ENCODE data around the gene ANKRD1. TPM values are rescaled to one million over a fixed set of nuclear protein-coding genes. Genes with fewer than 3 reads are reported as not detected.

Gene ANKRD1
- total RNA-seq, 1 donor from 2014 or later: 156 TPM

GRCh38 chr10:90890347-90890746 is 30.5 kb downstream of the ANKRD1 start:
- no peak for ATAC-seq
- Histone ChIP-seq H3K9me3 (no peaks in the 10 kb centered on the region), H3K36me3 (peaks cover 95% of the 10 kb centered on the region), H3K27me3 (no peaks in the 10 kb centered on the region), H3K4me1 (no peaks in the 10 kb centered on the region), H3K4me3 (no peak overlapping the region), H3K27ac (no peak overlapping the region)
- no peak for DNase-seq
- intact Hi-C loops (cut with DNase I): no loop called here
- TF ChIP-seq CTCF (IDR thresholded peaks at IDR 0.05): no peak

DNA sequence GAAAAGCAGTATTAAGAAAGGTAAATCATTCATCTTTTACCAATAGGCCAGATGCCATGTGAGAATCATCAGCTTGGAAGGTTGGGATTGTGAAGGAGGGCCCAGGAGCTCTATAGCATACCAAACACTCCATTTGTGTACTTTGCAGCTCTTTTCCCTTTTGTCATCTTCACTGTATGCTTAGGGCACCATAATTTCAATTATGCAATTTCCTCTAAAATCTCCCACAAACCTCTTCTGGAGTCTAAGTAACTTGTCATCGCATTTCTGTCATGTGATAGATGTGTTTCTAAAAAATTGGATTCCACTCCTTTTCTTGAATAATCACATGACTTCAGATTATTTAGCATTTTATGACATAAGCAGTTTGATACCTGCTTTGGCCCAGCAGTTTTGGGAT is 31.3 kb downstream of the ANKRD1 start:
- Histone ChIP-seq H3K36me3 (peaks cover 90% of the 10 kb centered on the region), H3K9me3 (no peaks in the 10 kb centered on the region), H3K27me3 (no peaks in the 10 kb centered on the region), H3K4me1 (no peaks in the 10 kb centered on the region), H3K4me3 (no peak overlapping the region), H3K27ac (no peak overlapping the region)
- TF ChIP-seq CTCF (IDR thresholded peaks at IDR 0.05): no peak
- intact Hi-C loops (cut with DNase I): no loop called here
- DNase-seq (no peak), ATAC-seq (no peak)

GRCh38 chr10:90888387-90888786 is 32.5 kb downstream of the ANKRD1 start:
- no peak for TF ChIP-seq CTCF (IDR thresholded peaks at IDR 0.05)
- Histone ChIP-seq H3K27ac (no peak overlapping the region), H3K4me1 (no peaks in the 10 kb centered on the region), H3K27me3 (no peaks in the 10 kb centered on the region), H3K9me3 (no peaks in the 10 kb centered on the region), H3K4me3 (no peak overlapping the region), H3K36me3 (peaks cover 78% of the 10 kb centered on the region)
- no peak for ATAC-seq
- no peak for DNase-seq
- intact Hi-C loops (cut with DNase I): no loop called here

DNA sequence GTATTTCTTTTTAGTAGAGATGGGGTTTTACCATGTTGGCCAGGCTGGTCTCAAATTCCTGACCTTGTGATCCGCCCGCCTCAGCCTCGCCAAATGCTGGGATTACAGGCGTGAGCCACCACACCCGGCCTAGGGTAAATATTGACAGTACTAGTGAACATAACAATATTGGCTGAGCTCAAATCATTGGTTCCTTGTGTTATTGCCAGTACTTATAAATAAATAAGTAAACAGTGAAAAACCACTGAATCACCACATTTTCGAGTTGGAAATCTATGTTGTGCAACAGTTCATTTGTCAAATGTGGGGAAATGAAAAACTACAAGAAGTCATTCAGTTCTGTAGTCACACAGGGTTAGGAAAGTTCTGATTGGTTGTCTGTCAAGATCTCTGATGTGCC is 33.3 kb downstream of the ANKRD1 start:
- no peak overlapping the region for H3K4me3 ChIP-seq
- no peak for DNase-seq
- no peaks in the 10 kb centered on the region for H3K4me1 ChIP-seq
- H3K9me3 ChIP-seq: no peaks in the 10 kb centered on the region
- peaks cover 70% of the 10 kb centered on the region for H3K36me3 ChIP-seq
- no peak overlapping the region for H3K27ac ChIP-seq
- H3K27me3 ChIP-seq: no peaks in the 10 kb centered on the region
- no peak for ATAC-seq
- intact Hi-C loops (cut with DNase I): no loop called here
- TF ChIP-seq CTCF (IDR thresholded peaks at IDR 0.05): no peak

- H3K36me3 ChIP-seq: peaks cover 65% of the 10 kb centered on the region
- H3K9me3 ChIP-seq: no peaks in the 10 kb centered on the region
- ATAC-seq: no peak
Observed at GRCh38 chr10:90885176-90885575, 35.7 kb downstream of the ANKRD1 start.

More at GRCh38 chr10:90885176-90885575, 35.7 kb downstream of the ANKRD1 start:
- intact Hi-C loops (cut with DNase I): no loop called here
- no peak for DNase-seq
- no peaks in the 10 kb centered on the region for H3K27me3 ChIP-seq
- no peak overlapping the region for H3K27ac ChIP-seq
- no peak for TF ChIP-seq CTCF (IDR thresholded peaks at IDR 0.05)
- no peak overlapping the region for H3K4me3 ChIP-seq
- H3K4me1 ChIP-seq: no peaks in the 10 kb centered on the region
